HEK293T (cell line): ENCODE measurements around the gene UMOD.
A peak's percentile ranks its signal among the peaks of the same experiment; 100 is the strongest.

Experiments used
- CTCF ChIA-PET: fragments of 350-600 bp; formaldehyde crosslinking; extraction: SDS; loops from one replicate; lab custom pipeline; 2021; ENCODE audit warnings: antibody characterized with exemption, inconsistent platforms; lab: Yijun Ruan, JAX
- POLR2A ChIA-PET: fragments of 350-600 bp; formaldehyde crosslinking; extraction: SDS; loops from one replicate; lab custom pipeline; 2020; ENCODE audit warnings: antibody characterized with exemption, inconsistent platforms; lab: Yijun Ruan, JAX
- DNase-seq: peaks from one replicate; pipeline ENCODE4 v3.0.0; 2012; ENCODE audit warnings: mixed read lengths; ENCODE audit errors: extremely low spot score
- ARNT ChIP-seq: fragments of 450-650 bp; IDR thresholded peaks from 2 replicates; pipeline ENCODE4 v1.6.1; 2017; ENCODE audit warnings: mild to moderate bottlenecking
- BHLHE40 ChIP-seq: fragments of 450-650 bp; IDR thresholded peaks from 2 replicates; pipeline ENCODE4 v1.6.1; 2016; ENCODE audit warnings: mild to moderate bottlenecking, moderate library complexity, borderline replicate concordance
- CTBP1 ChIP-seq: fragments of 450-650 bp; IDR thresholded peaks from 2 replicates; pipeline ENCODE4 v1.6.1; 2016; ENCODE audit warnings: borderline replicate concordance
- ELF4 ChIP-seq: fragments of 450-650 bp; IDR thresholded peaks from 2 replicates; pipeline ENCODE4 v1.6.1; 2017; ENCODE audit warnings: antibody characterized with exemption
- FOXA1 ChIP-seq: fragments of 450-650 bp; IDR thresholded peaks from 2 replicates; pipeline ENCODE4 v1.6.1; 2016; ENCODE audit warnings: mild to moderate bottlenecking
- FOXK2 ChIP-seq: fragments of 450-650 bp; IDR thresholded peaks from 2 replicates; pipeline ENCODE4 v1.6.1; 2016; ENCODE audit warnings: mild to moderate bottlenecking
- FOXM1 ChIP-seq: fragments of 450-650 bp; IDR thresholded peaks from 2 replicates; pipeline ENCODE4 v1.6.1; 2017; ENCODE audit warnings: mild to moderate bottlenecking, borderline replicate concordance
- HDGF ChIP-seq: fragments of 450-650 bp; IDR thresholded peaks from 2 replicates; pipeline ENCODE4 v1.6.1; 2017; ENCODE audit warnings: antibody characterized with exemption, borderline replicate concordance
- L3MBTL2 ChIP-seq: fragments of 450-650 bp; conservative IDR thresholded peaks from 2 replicates; pipeline ENCODE4 v1.6.1; 2016; ENCODE audit warnings: mild to moderate bottlenecking
- LEF1 ChIP-seq: fragments of 450-650 bp; IDR thresholded peaks from 2 replicates; pipeline ENCODE4 v1.6.1; 2017; ENCODE audit warnings: mild to moderate bottlenecking, borderline replicate concordance
- NFRKB ChIP-seq: fragments of 450-650 bp; IDR thresholded peaks from 2 replicates; pipeline ENCODE4 v1.6.1; 2016; ENCODE audit warnings: mild to moderate bottlenecking, moderate library complexity
- SP1 ChIP-seq: fragments of 450-650 bp; IDR thresholded peaks from 2 replicates; pipeline ENCODE4 v1.6.1; 2017
- SUZ12 ChIP-seq: fragments of 450-650 bp; IDR thresholded peaks from 2 replicates; pipeline ENCODE4 v1.6.1; 2016; ENCODE audit warnings: mild to moderate bottlenecking
- TARDBP ChIP-seq: fragments of 450-650 bp; IDR thresholded peaks from 2 replicates; pipeline ENCODE4 v1.6.1; 2016
- ZNF384 ChIP-seq: fragments of 450-650 bp; IDR thresholded peaks from 2 replicates; pipeline ENCODE4 v1.6.1; 2016
- TF ChIP-seq, protein P1 (sequence below): fragments of 450-650 bp; IDR thresholded peaks from 2 replicates; pipeline ENCODE4 v1.6.1; 2016

Gene UMOD

GRCh38 chr16:20372701-20373100 lies 20.2 kb upstream of the UMOD start:
- CTCF ChIA-PET = no interaction called here
- TF ChIP-seq ZNF384 = no peak
- no peak for TF ChIP-seq TARDBP
- no peak for TF ChIP-seq BHLHE40
- TF ChIP-seq FOXA1 = no peak
- TF ChIP-seq FOXM1 = no peak
- no peak for TF ChIP-seq FOXK2
- no peak for TF ChIP-seq CTBP1
- no peak for TF ChIP-seq SUZ12
- TF ChIP-seq SP1 = no peak
- TF ChIP-seq, protein P1, sequence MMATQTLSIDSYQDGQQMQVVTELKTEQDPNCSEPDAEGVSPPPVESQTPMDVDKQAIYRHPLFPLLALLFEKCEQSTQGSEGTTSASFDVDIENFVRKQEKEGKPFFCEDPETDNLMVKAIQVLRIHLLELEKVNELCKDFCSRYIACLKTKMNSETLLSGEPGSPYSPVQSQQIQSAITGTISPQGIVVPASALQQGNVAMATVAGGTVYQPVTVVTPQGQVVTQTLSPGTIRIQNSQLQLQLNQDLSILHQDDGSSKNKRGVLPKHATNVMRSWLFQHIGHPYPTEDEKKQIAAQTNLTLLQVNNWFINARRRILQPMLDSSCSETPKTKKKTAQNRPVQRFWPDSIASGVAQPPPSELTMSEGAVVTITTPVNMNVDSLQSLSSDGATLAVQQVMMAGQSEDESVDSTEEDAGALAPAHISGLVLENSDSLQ = no peak
- no peak for TF ChIP-seq NFRKB
- no peak for TF ChIP-seq HDGF
- TF ChIP-seq LEF1 = no peak
- TF ChIP-seq ARNT = no peak
- no peak for TF ChIP-seq L3MBTL2
- no peak for DNase-seq
- POLR2A ChIA-PET = no interaction called here

GRCh38 chr16:20369452-20370054 lies 17.0 kb upstream of the UMOD start:
- ChIA-PET CTCF (interaction anchor here (0.7 to 1.1 kb wide), 2 partner anchors 16 to 663 kb away, joined by 3 to 5 read pairs; no protein-coding TSS in a partner anchor), POLR2A (no interaction called here)
- DNase-seq = no peak
- TF ChIP-seq FOXA1 (no peak), FOXM1 (no peak), ZNF384 (no peak), L3MBTL2 (no peak)

- TF ChIP-seq NFRKB = no peak
- TF ChIP-seq SUZ12 = no peak
- no peak for DNase-seq
- ChIA-PET POLR2A (no interaction called here), CTCF (no interaction called here)
Measured at GRCh38 chr16:20364051-20364450, 11.5 kb upstream of the UMOD start.

GRCh38 chr16:20363191-20363590 lies 10.7 kb upstream of the UMOD start:
- ChIA-PET POLR2A (no interaction called here), CTCF (no interaction called here)
- DNase-seq = no peak
- TF ChIP-seq LEF1 (no peak), CTBP1 (no peak), ARNT (no peak)

DNA sequence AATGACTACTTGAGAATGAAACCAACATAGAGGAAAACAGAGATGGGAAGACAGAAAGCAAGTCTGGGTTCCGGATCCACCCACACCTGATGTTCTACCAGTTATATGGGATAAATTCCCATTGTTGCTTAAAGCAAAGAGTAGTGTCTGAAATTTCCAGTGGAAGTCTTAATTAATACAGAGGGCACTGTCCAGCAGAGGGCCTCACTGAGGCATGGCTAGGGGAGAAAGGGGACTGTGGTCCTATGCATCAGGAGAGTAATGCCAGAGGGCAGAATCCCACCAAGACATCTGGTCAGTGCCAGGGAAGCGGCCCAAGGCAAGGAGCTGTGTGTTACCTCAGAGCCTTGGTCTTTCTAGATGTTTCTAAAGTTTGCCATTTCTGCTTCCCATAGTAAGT lies 7.5 kb upstream of the UMOD start:
- ChIA-PET POLR2A (interaction anchor here (1.3 kb wide), 1 partner anchor 26 kb away, joined by 3 read pairs; no protein-coding TSS in a partner anchor), CTCF (interaction anchor here (1.2 to 1.6 kb wide), 2 partner anchors 26 to 453 kb away, joined by 5 to 7 read pairs; no protein-coding TSS in a partner anchor)
- TF ChIP-seq HDGF (no peak), ELF4 (no peak), TARDBP (no peak), SP1 (no peak), ARNT (no peak), FOXA1 (no peak), ZNF384 (no peak), BHLHE40 (no peak), LEF1 (no peak), FOXK2 (no peak), CTBP1 (no peak)
- TF ChIP-seq, protein P1 = no peak
- DNase-seq = peak; percentile 32

- ChIA-PET CTCF (no interaction called here), POLR2A (no interaction called here)
- DNase-seq = no peak
- TF ChIP-seq CTBP1 (no peak), BHLHE40 (no peak), FOXK2 (no peak), ARNT (no peak), HDGF (no peak)
- TF ChIP-seq, protein P1 = no peak
Measured at GRCh38 chr16:20355114-20355782, 2.7 kb upstream of the UMOD start.

DNA sequence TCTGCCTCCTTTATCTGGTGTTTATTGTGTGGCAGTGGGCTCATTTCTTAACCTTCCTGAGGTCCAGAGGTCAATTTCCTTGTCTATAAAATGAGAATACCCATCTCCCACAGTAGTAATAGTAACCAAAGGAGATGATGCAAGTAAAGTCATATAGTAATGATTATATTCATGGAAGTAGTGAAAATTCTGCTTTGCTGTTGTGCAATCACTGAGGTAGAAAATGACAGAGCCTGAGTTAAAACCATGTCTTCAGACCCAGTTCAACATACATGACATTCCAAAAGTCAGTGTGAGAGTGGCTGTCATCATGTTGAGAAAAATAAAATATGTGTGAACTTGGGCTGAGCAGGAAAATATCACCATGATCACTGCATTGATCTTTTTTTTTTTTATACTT lies 864 bp upstream of the UMOD start:
- TF ChIP-seq FOXM1 = no peak
- TF ChIP-seq L3MBTL2 = no peak
- TF ChIP-seq TARDBP = no peak
- no peak for TF ChIP-seq ARNT
- TF ChIP-seq BHLHE40 = no peak
- TF ChIP-seq, protein P1 = no peak
- no peak for TF ChIP-seq LEF1
- no peak for TF ChIP-seq ZNF384
- TF ChIP-seq ELF4 = no peak
- TF ChIP-seq CTBP1 = no peak
- TF ChIP-seq SP1 = no peak
- no peak for TF ChIP-seq SUZ12
- no peak for TF ChIP-seq NFRKB
- no peak for TF ChIP-seq HDGF
- ChIA-PET CTCF (no interaction called here), POLR2A (no interaction called here)
- no peak for DNase-seq
